ENCODE results near the gene AFF2.

AFF2 gene

GRCh38 chrX:148618470-148619445, 118.3 kb downstream of the AFF2 start:
- TF ChIP-seq POLR2A (IDR thresholded peaks at IDR 0.05; ENCODE audit: low read depth, low read length) = no peak
- TF ChIP-seq TAF1 (IDR thresholded peaks at IDR 0.05; ENCODE audit: borderline replicate concordance, low read depth, low read length) = no peak
- TF ChIP-seq POLR2AphosphoS5 (IDR thresholded peaks at IDR 0.05; ENCODE audit: low read depth, low read length) = no peak
- FAIRE-seq (no peak), DNase-seq (ENCODE audit: insufficient read length) (no peak)

- TF ChIP-seq TAF1 (IDR thresholded peaks at IDR 0.05; ENCODE audit: borderline replicate concordance, low read depth, low read length) (no peak), POLR2AphosphoS5 (IDR thresholded peaks at IDR 0.05; ENCODE audit: low read depth, low read length) (no peak), POLR2A (IDR thresholded peaks at IDR 0.05; ENCODE audit: low read depth, low read length) (no peak)
- DNase-seq (ENCODE audit: insufficient read length) (no peak), FAIRE-seq (no peak)
Measured at GRCh38 chrX:148620023-148620422, 119.6 kb downstream of the AFF2 start.

GRCh38 chrX:148624951-148625474, 124.6 kb downstream of the AFF2 start:
- DNase-seq (ENCODE audit: insufficient read length) (no peak), FAIRE-seq (no peak)
- TF ChIP-seq TAF1 (IDR thresholded peaks at IDR 0.05; ENCODE audit: borderline replicate concordance, low read depth, low read length) = no peak
- no peak for TF ChIP-seq POLR2AphosphoS5 (IDR thresholded peaks at IDR 0.05; ENCODE audit: low read depth, low read length)
- TF ChIP-seq POLR2A (IDR thresholded peaks at IDR 0.05; ENCODE audit: low read depth, low read length) = no peak

GRCh38 chrX:148628621-148629020, 128.2 kb downstream of the AFF2 start:
- no peak for TF ChIP-seq TAF1 (IDR thresholded peaks at IDR 0.05; ENCODE audit: borderline replicate concordance, low read depth, low read length)
- no peak for TF ChIP-seq POLR2A (IDR thresholded peaks at IDR 0.05; ENCODE audit: low read depth, low read length)
- TF ChIP-seq POLR2AphosphoS5 (IDR thresholded peaks at IDR 0.05; ENCODE audit: low read depth, low read length) = no peak
- FAIRE-seq (no peak), DNase-seq (ENCODE audit: insufficient read length) (no peak)

- FAIRE-seq (no peak), DNase-seq (ENCODE audit: insufficient read length) (no peak)
- no peak for TF ChIP-seq TAF1 (IDR thresholded peaks at IDR 0.05; ENCODE audit: borderline replicate concordance, low read depth, low read length)
- no peak for TF ChIP-seq POLR2A (IDR thresholded peaks at IDR 0.05; ENCODE audit: low read depth, low read length)
- TF ChIP-seq POLR2AphosphoS5 (IDR thresholded peaks at IDR 0.05; ENCODE audit: low read depth, low read length) = no peak
Measured at GRCh38 chrX:148629434-148629833, 129.0 kb downstream of the AFF2 start.

- no peak for TF ChIP-seq POLR2AphosphoS5 (IDR thresholded peaks at IDR 0.05; ENCODE audit: low read depth, low read length)
- TF ChIP-seq TAF1 (IDR thresholded peaks at IDR 0.05; ENCODE audit: borderline replicate concordance, low read depth, low read length) = no peak
- no peak for TF ChIP-seq POLR2A (IDR thresholded peaks at IDR 0.05; ENCODE audit: low read depth, low read length)
- FAIRE-seq (no peak), DNase-seq (ENCODE audit: insufficient read length) (no peak)
Measured at GRCh38 chrX:148632444-148632843, 132.0 kb downstream of the AFF2 start.

GRCh38 chrX:148633218-148633908, 132.9 kb downstream of the AFF2 start:
- no peak for FAIRE-seq
- DNase-seq (ENCODE audit: insufficient read length) = no peak
- TF ChIP-seq TAF1 (IDR thresholded peaks at IDR 0.05; ENCODE audit: borderline replicate concordance, low read depth, low read length) (no peak), POLR2AphosphoS5 (IDR thresholded peaks at IDR 0.05; ENCODE audit: low read depth, low read length) (no peak), POLR2A (IDR thresholded peaks at IDR 0.05; ENCODE audit: low read depth, low read length) (no peak)

- no peak for TF ChIP-seq TAF1 (IDR thresholded peaks at IDR 0.05; ENCODE audit: borderline replicate concordance, low read depth, low read length)
- TF ChIP-seq POLR2AphosphoS5 (IDR thresholded peaks at IDR 0.05; ENCODE audit: low read depth, low read length) = no peak
- TF ChIP-seq POLR2A (IDR thresholded peaks at IDR 0.05; ENCODE audit: low read depth, low read length) = no peak
- FAIRE-seq = no peak
- DNase-seq (ENCODE audit: insufficient read length) = no peak
Measured at GRCh38 chrX:148634591-148634990, 134.2 kb downstream of the AFF2 start.

- no peak for FAIRE-seq
- no peak for TF ChIP-seq POLR2AphosphoS5 (IDR thresholded peaks at IDR 0.05; ENCODE audit: low read depth, low read length)
- TF ChIP-seq POLR2A (IDR thresholded peaks at IDR 0.05; ENCODE audit: low read depth, low read length) = no peak
- no peak for TF ChIP-seq TAF1 (IDR thresholded peaks at IDR 0.05; ENCODE audit: borderline replicate concordance, low read depth, low read length)
- no peak for DNase-seq (ENCODE audit: insufficient read length)
Measured at GRCh38 chrX:148643460-148643859, 143.0 kb downstream of the AFF2 start.

- no peak for DNase-seq (ENCODE audit: insufficient read length)
- TF ChIP-seq POLR2A (IDR thresholded peaks at IDR 0.05; ENCODE audit: low read depth, low read length) (no peak), TAF1 (IDR thresholded peaks at IDR 0.05; ENCODE audit: borderline replicate concordance, low read depth, low read length) (no peak), POLR2AphosphoS5 (IDR thresholded peaks at IDR 0.05; ENCODE audit: low read depth, low read length) (no peak)
- no peak for FAIRE-seq
Measured at GRCh38 chrX:148647651-148648050, 147.2 kb downstream of the AFF2 start.

GRCh38 chrX:148649145-148649795, 148.9 kb downstream of the AFF2 start:
- FAIRE-seq (no peak), DNase-seq (ENCODE audit: insufficient read length) (no peak)
- TF ChIP-seq TAF1 (IDR thresholded peaks at IDR 0.05; ENCODE audit: borderline replicate concordance, low read depth, low read length) (no peak), POLR2A (IDR thresholded peaks at IDR 0.05; ENCODE audit: low read depth, low read length) (no peak), POLR2AphosphoS5 (IDR thresholded peaks at IDR 0.05; ENCODE audit: low read depth, low read length) (no peak)

Measured in GM12892 (cell line).